ENCODE measurements around the gene NOSIP.

The NOSIP gene

GRCh38 chr19:49513746-49514118 is 66.6 kb downstream of the NOSIP start:
- no peak for TF ChIP-seq CTCF (IDR thresholded peaks at IDR 0.05; ENCODE audit: low read depth, low read length)

GRCh38 chr19:49512970-49513745 is 67.2 kb downstream of the NOSIP start:
- H3K4me3 ChIP-seq (ENCODE audit: low read depth, low read length): peak overlapping the region; percentile 50
- no peak for TF ChIP-seq CTCF (IDR thresholded peaks at IDR 0.05; ENCODE audit: low read depth, low read length)

More at GRCh38 chr19:49513746-49514118, 66.6 kb downstream of the NOSIP start:
- no peak overlapping the region; the same call in 1 of the 2 replicates for H3K4me3 ChIP-seq (ENCODE audit: low read depth, low read length)

DNA sequence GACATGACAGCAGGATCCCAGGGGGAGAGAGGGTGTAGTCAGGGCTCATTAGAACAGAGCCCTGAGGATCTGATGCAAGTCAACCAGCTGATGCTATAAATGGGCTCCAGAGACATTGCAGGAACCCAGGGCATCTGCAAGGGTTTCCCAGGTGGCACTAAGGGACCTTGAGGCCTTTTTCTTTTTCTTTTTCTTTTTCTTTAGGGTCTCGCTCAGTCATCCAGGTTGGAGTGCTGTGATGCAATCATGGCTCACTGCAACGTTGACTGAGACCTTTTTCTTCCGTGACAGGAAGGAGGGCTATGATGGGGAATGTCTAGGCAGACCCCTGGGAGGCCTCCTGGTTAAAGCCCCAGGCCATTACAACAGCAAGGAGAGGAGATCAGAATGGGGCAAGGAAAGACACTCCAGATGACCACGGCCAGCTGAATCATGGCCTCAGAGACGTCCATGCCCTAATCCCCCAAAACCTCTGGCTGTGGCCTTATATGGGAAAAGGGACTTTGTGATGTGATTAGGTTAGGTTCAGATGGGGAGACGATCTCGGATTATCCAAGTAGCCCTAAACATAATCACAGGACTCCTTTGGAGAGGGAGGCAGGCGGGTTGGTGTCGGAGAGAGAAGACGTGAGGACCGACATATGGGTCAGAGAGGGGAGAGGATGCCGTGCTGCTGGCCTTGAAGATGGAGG is 72.4 kb downstream of the NOSIP start:
- H3K4me3 ChIP-seq (ENCODE audit: low read depth, low read length): no peak overlapping the region
- TF ChIP-seq CTCF (IDR thresholded peaks at IDR 0.05; ENCODE audit: low read depth, low read length): no peak

GRCh38 chr19:49506575-49507105 is 73.7 kb downstream of the NOSIP start:
- H3K4me3 ChIP-seq (ENCODE audit: low read depth, low read length): no peak overlapping the region
- TF ChIP-seq CTCF (IDR thresholded peaks at IDR 0.05; ENCODE audit: low read depth, low read length): peak; percentile 78
